H1 (cell line): ENCODE data around the gene CFAP141. TPM values are rescaled to one million over a fixed set of nuclear protein-coding genes. Genes with fewer than 3 reads are reported as not detected.

Experiments used
- CTCF ChIA-PET: fragments of 300-600 bp; sonication (Branson Sonifier 250); formaldehyde crosslinking; loops from one replicate; lab custom pipeline; 2021; ENCODE audit not compliant: partially characterized antibody; lab: Charles Lee
- POLR2A ChIA-PET: fragments of 300-600 bp; sonication (Branson Sonifier 250); formaldehyde crosslinking; loops from one replicate; lab custom pipeline; 2021; ENCODE audit warnings: inconsistent platforms; ENCODE audit not compliant: partially characterized antibody; lab: Charles Lee
- DNase-seq, 2 experiments: peaks; one replicate each; pipeline versions ENCODE4 v3.0.0 to v3.0.0-alpha.2; 2010 to 2022; ENCODE audit warnings: low spot score in 2 of 2, low read depth in 1 of 2, mixed read lengths in 1 of 2
- FAIRE-seq: peaks from 2 replicates; lab custom pipeline; 2011; peaks lifted over from hg19 to GRCh38; lab: Jason Lieb, UNC
- H2AFZ ChIP-seq: 2 replicates; pipeline ENCODE4 v1.8.1; 2012; ENCODE audit warnings: low read length, inconsistent platforms
- H2AK5ac ChIP-seq: 2 replicates; pipeline ENCODE4 v1.6.1; 2013; ENCODE audit warnings: low read depth, low read length
- H2BK120ac ChIP-seq: replicated peaks from 2 replicates; pipeline ENCODE3; 2013; ENCODE audit warnings: low read depth, low read length, inconsistent platforms
- H2BK12ac ChIP-seq: 2 replicates; pipeline ENCODE4 v1.6.1; 2013; ENCODE audit warnings: low read depth, low read length
- H2BK15ac ChIP-seq: 2 replicates; pipeline ENCODE4 v1.6.1; 2013; ENCODE audit warnings: low read length
- H2BK20ac ChIP-seq: 2 replicates; pipeline ENCODE4 v1.6.1; 2013; ENCODE audit warnings: low read length
- H2BK5ac ChIP-seq: 2 replicates; pipeline ENCODE4 v1.6.1; 2013; ENCODE audit warnings: low read depth, low read length
- H3K14ac ChIP-seq: 2 replicates; pipeline ENCODE4 v1.6.1; 2013; ENCODE audit warnings: inconsistent platforms; ENCODE audit not compliant: insufficient read length
- H3K18ac ChIP-seq: 2 replicates; pipeline ENCODE4 v1.6.1; 2013; ENCODE audit warnings: low read length; ENCODE audit errors: extremely low read depth
- H3K23ac ChIP-seq: 2 replicates; pipeline ENCODE4 v1.6.1; 2013; ENCODE audit warnings: inconsistent platforms; ENCODE audit not compliant: insufficient read length
- H3K23me2 ChIP-seq: 2 replicates; pipeline ENCODE4 v1.6.1; 2013; ENCODE audit warnings: low read depth, low read length
- H3K27ac ChIP-seq: 2 replicates; pipeline ENCODE4 v1.6.1; 2011; ENCODE audit warnings: low read depth, low read length, inconsistent platforms
- H3K27me3 ChIP-seq, 4 experiments: replicated peaks in 1 of 4; 1 replicate in 1 of 4; 2 replicates in 3 of 4; pipeline versions ENCODE4 v1.6.1 to v1.8.1; 2011 to 2013; ENCODE audit warnings: low read length in 3 of 4, mild to moderate bottlenecking in 3 of 4, inconsistent platforms in 2 of 4, mixed read lengths in 2 of 4, moderate library complexity in 1 of 4; ENCODE audit not compliant: control insufficient read depth in 3 of 4, insufficient read depth in 3 of 4; ENCODE audit errors: extremely low read depth in 1 of 4
- H3K36me3 ChIP-seq, 4 experiments: 2 replicates each; pipeline versions ENCODE4 v1.6.1 to v1.8.1; 2011 to 2013; ENCODE audit warnings: mild to moderate bottlenecking in 4 of 4, low read length in 3 of 4, moderate library complexity in 2 of 4, control low read depth in 1 of 4, inconsistent platforms in 1 of 4; ENCODE audit not compliant: insufficient read depth in 4 of 4, control insufficient read depth in 2 of 4
- H3K4ac ChIP-seq: replicated peaks from 2 replicates; pipeline ENCODE3; 2013; ENCODE audit warnings: low read length, low read depth, mixed read lengths, inconsistent platforms; ENCODE audit not compliant: insufficient read length
- H3K4me1 ChIP-seq, 4 experiments: replicated peaks in 1 of 4; 1 replicate in 1 of 4; 2 replicates in 3 of 4; pipeline versions ENCODE4 v1.6.1 to v1.8.1; 2011 to 2013; ENCODE audit warnings: low read length in 3 of 4, inconsistent platforms in 2 of 4, mixed read lengths in 1 of 4; ENCODE audit not compliant: insufficient read depth in 4 of 4, control insufficient read depth in 3 of 4
- H3K4me2 ChIP-seq, 2 experiments: 2 replicates each; pipeline versions ENCODE4 v1.6.1 to v1.8.1; 2011 to 2013; ENCODE audit warnings: low read depth in 2 of 2, low read length in 2 of 2, control low read depth in 1 of 2, inconsistent platforms in 1 of 2, mild to moderate bottlenecking in 1 of 2; ENCODE audit not compliant: insufficient read depth in 1 of 2
- H3K4me3 ChIP-seq, 4 experiments: fragments of 200-600, 300-600 bp in 1 of 4; sonication (generic), shearing (Covaris generic), sonication (Bioruptor Twin) in 1 of 4; 2 replicates each; pipeline versions ENCODE4 v1.5.1 to v1.8.1; 2011 to 2016; ENCODE audit warnings: low read length in 4 of 4, low read depth in 3 of 4, control low read depth in 2 of 4, inconsistent platforms in 2 of 4, mild to moderate bottlenecking in 2 of 4, mixed read lengths in 1 of 4, moderate library complexity in 1 of 4; ENCODE audit not compliant: insufficient read depth in 2 of 4; ENCODE audit errors: extremely low read depth in 1 of 4
- H3K56ac ChIP-seq: replicated peaks from 2 replicates; pipeline ENCODE3; 2013; ENCODE audit warnings: low read depth, mild to moderate bottlenecking, mixed read lengths, low read length, inconsistent platforms; ENCODE audit not compliant: insufficient read length
- H3K79me1 ChIP-seq: 2 replicates; pipeline ENCODE4 v1.6.1; 2013; ENCODE audit warnings: low read depth, low read length, control low read depth
- H3K79me2 ChIP-seq, 2 experiments: 2 replicates each; pipeline versions ENCODE4 v1.6.1 to v1.8.1; 2012 to 2013; ENCODE audit warnings: low read length in 2 of 2, mild to moderate bottlenecking in 2 of 2, inconsistent platforms in 1 of 2; ENCODE audit not compliant: insufficient read depth in 2 of 2, control insufficient read depth in 1 of 2
- H3K9ac ChIP-seq, 4 experiments: replicated peaks in 1 of 4; 1 replicate in 1 of 4; 2 replicates in 3 of 4; pipeline versions ENCODE4 v1.6.1 to v1.8.1; 2011 to 2013; ENCODE audit warnings: low read depth in 3 of 4, low read length in 3 of 4, control low read depth in 2 of 4, mild to moderate bottlenecking in 2 of 4, moderate library complexity in 2 of 4, inconsistent platforms in 1 of 4; ENCODE audit errors: extremely low read depth in 1 of 4
- H3K9me3 ChIP-seq, 2 experiments: 2 replicates each; pipeline versions ENCODE4 v1.6.1 to v1.8.1; 2012 to 2013; ENCODE audit warnings: mild to moderate bottlenecking in 2 of 2, moderate library complexity in 2 of 2, control low read depth in 1 of 2, inconsistent platforms in 1 of 2, low read depth in 1 of 2, low read length in 1 of 2, mixed read lengths in 1 of 2; ENCODE audit not compliant: insufficient read depth in 2 of 2
- H4K20me1 ChIP-seq, 2 experiments: replicated peaks in 1 of 2; 2 replicates each; pipeline versions ENCODE3 to v1.8.1; 2011 to 2013; ENCODE audit warnings: inconsistent platforms in 2 of 2, low read length in 2 of 2, mild to moderate bottlenecking in 1 of 2; ENCODE audit not compliant: insufficient read depth in 2 of 2, control insufficient read depth in 1 of 2
- H4K5ac ChIP-seq: 2 replicates; pipeline ENCODE4 v1.6.1; 2013; ENCODE audit warnings: low read length, low read depth, mixed read lengths, inconsistent platforms; ENCODE audit not compliant: insufficient read length
- H4K8ac ChIP-seq: 2 replicates; pipeline ENCODE4 v1.8.0; 2013; ENCODE audit warnings: mild to moderate bottlenecking, moderate library complexity, low read length, inconsistent platforms; ENCODE audit not compliant: insufficient read depth; ENCODE audit errors: extremely low read depth
- H4K91ac ChIP-seq: replicated peaks from 2 replicates; pipeline ENCODE3; 2013; ENCODE audit warnings: low read length, mixed read lengths, inconsistent platforms; ENCODE audit not compliant: insufficient read length
- ASH2L ChIP-seq: fragments of 200-600, 300-600 bp; sonication (generic); IDR thresholded peaks from one replicate; pipeline ENCODE4 v1.7.1; 2017; ENCODE audit warnings: low read length
- WGBS, 2 experiments: shearing (Covaris generic) in 1 of 2; methylation state at CpG; one replicate each; pipeline versions ENCODE4 v1.1.6 to v1.1.7; 2013 to 2015; ENCODE audit warnings: low lambda C conversion rate in 2 of 2, mixed read lengths in 2 of 2, inconsistent platforms in 1 of 2, low coverage in 1 of 2, missing lambda C conversion rate in 1 of 2; ENCODE audit not compliant: insufficient replicate concordance in 2 of 2, insufficient coverage in 1 of 2, insufficient read length in 1 of 2; ENCODE audit errors: extremely low coverage in 1 of 2, missing lambda C conversion rate in 1 of 2; 5-methylcytosine and 5-hydroxymethylcytosine counted together
- polyA plus RNA-seq, 7 experiments: library from polyadenylated mRNA; depleted of rRNA in 3 of 7; stranded (reverse) in 5 of 7; unstranded in 2 of 7; fragments of >200 nt in 5 of 7; fragments of 200-250 nt in 2 of 7; gene quantifications; 1 replicate in 5 of 7; 2 replicates in 1 of 7; 4 replicates in 1 of 7; pipeline versions ENCODE4 v1.2.1 to v1.2.3, GENCODE V29; 2011 to 2013; ENCODE audit warnings: missing spikeins in 2 of 7, mixed read lengths in 2 of 7
- total RNA-seq: library from RNA; stranded (reverse); fragmentation: NEBNext Ultra II Directional; extraction: Animal tissue kit (Norgen Biotek cat#: 25700); gene quantifications from 2 replicates; pipeline ENCODE4 v1.2.1, GENCODE V29; 2021

CFAP141 gene
- total and polyA plus RNA-seq, 2 of the 8 experiments (the other 6 are each of a cell fraction or from before 2014, with no cell fraction given): not detected

DNA sequence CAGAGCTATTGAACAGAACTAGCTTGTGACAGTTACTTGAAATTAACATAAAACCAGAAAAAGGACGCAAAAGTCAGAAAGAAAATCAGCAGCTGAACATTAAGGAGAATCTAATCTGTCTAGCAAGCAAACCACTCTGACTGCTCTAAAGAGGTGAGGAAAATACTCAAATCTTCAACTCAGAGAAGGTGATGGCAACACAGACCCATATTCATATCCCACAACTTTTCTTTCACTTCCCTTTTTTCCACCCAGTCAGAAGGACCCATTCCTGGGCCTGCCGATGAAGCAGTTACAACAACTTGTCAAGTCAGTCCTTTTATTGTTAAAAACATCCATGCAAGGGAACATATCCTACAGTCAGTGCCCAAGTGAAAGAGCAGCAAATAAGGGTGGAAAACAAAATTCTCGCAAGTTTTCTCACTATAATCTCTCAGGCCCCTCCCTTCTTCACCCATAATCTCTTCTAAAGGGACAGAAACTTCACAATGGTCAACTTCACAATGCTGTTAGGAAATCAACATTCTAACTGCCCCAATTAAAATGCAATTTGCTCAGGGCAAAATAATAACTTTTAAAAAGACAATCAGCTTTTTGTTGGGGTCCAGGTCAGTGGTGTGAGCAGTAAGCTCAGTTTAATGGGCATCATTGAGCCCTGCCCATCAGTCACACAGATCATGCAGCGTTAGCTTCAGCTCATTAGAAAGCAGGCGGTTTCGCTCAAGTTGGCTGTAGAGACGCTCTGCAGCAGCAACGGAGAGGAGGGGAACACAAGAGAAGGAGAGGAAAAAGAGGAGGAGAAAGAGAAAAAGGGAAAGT is 47.6 kb downstream of the CFAP141 start:
- Histone ChIP-seq H4K20me1 (peaks cover 0 to 5% of the 10 kb centered on the region in 2 experiments), H3K79me1 (no peaks in the 10 kb centered on the region), H3K23ac (no peak overlapping the region), H2BK120ac (no peak overlapping the region), H4K8ac (no peak overlapping the region), H3K56ac (no peak overlapping the region), H3K18ac (no peak overlapping the region), H2BK15ac (no peak overlapping the region), H3K23me2 (no peaks in the 10 kb centered on the region; the same call in 1 of the 2 replicates), H3K9me3 (no peaks in the 10 kb centered on the region), H2AK5ac (no peak overlapping the region), H3K4me1 (peaks cover 0 to 3% (median 0%) of the 10 kb centered on the region in 4 experiments; a peak in 1 of 7 replicates), H4K5ac (no peak overlapping the region), H2BK12ac (no peak overlapping the region), H3K79me2 (peaks cover 0 to 16% of the 10 kb centered on the region in 2 experiments; a peak in 2 of 4 replicates), H3K4ac (no peak overlapping the region), H3K4me3 (no peak overlapping the region), H3K4me2 (no peak overlapping the region), H3K36me3 (peaks cover 5 to 81% (median 51%) of the 10 kb centered on the region in 4 experiments; a peak in 7 of 8 replicates), H3K27me3 (no peaks in the 10 kb centered on the region), H3K27ac (no peak overlapping the region), H4K91ac (no peak overlapping the region), H2BK5ac (no peak overlapping the region), H2AFZ (no peak overlapping the region), H3K14ac (no peak overlapping the region), H3K9ac (0 out of 7 replicates have a peak overlapping the region, but pooled peaks of 1 of the 4 experiments have one; percentile 18), H2BK20ac (no peak overlapping the region)
- FAIRE-seq: no peak
- 97% methylated on average over 8 of the region's 8 CpGs; no CpG with 5 or more reads in 1 of the 2 experiments for WGBS, 2 experiments
- ChIA-PET CTCF (interaction anchor here (0.7 to 1.3 kb wide), 4 partner anchors 9 to 172 kb away, joined by 3 read pairs; partner anchors contain the start of gene RAB13), POLR2A (interaction anchor here (0.6 to 5.5 kb wide), 10 partner anchors 9 to 634 kb away, joined by 3 to 35 read pairs (median 3); no protein-coding TSS in a partner anchor)
- no peak for DNase-seq
- no peak for TF ChIP-seq ASH2L
